IMR-90 (cell line): Measurements from ENCODE around the gene TPI1. TPM values are rescaled to one million over a fixed set of nuclear protein-coding genes. Genes with fewer than 3 reads are reported as not detected.

Source experiments
- ATAC-seq: fragments of 200-7000 bp; cut with Tn5 transposase; 2 replicates; pipeline ENCODE4 v1.9.1; 2020; ENCODE audit warnings: low read depth, mild to moderate bottlenecking, moderate library complexity
- BruUV-seq: library from RNA; stranded (reverse); fragments of 400-500 nt; replicated peaks from 2 replicates; lab custom pipeline; 2021; lab: Mats Ljungman, UMichigan
- CTCF ChIA-PET: fragments of 300-600 bp; formaldehyde crosslinking; extraction: SDS; loops from one replicate; lab custom pipeline; 2021; ENCODE audit warnings: antibody characterized with exemption; lab: Yijun Ruan, JAX
- POLR2A ChIA-PET: fragments of 300-600 bp; sonication (Branson Sonifier 250); formaldehyde crosslinking; loops from one replicate; lab custom pipeline; 2022; ENCODE audit warnings: antibody characterized with exemption; ENCODE audit not compliant: unreplicated experiment; lab: Charles Lee
- DNase-seq: peaks from one replicate; pipeline ENCODE4 v3.0.0; 2013
- H2AFZ ChIP-seq: replicated peaks from 2 replicates; pipeline ENCODE3; 2013; ENCODE audit warnings: low read length, mild to moderate bottlenecking; ENCODE audit not compliant: poor library complexity
- H2AK5ac ChIP-seq: 2 replicates; pipeline ENCODE4 v1.6.1; 2013; ENCODE audit warnings: low read depth, low read length, inconsistent platforms
- H2AK9ac ChIP-seq: replicated peaks from 2 replicates; pipeline ENCODE3; 2013; ENCODE audit warnings: mild to moderate bottlenecking, low read depth, low read length, moderate library complexity; ENCODE audit not compliant: poor library complexity
- H2BK120ac ChIP-seq: 2 replicates; pipeline ENCODE4 v1.6.1; 2013; ENCODE audit warnings: low read depth, low read length, inconsistent platforms
- H2BK15ac ChIP-seq: 3 replicates; pipeline ENCODE4 v1.6.1; 2013; ENCODE audit warnings: low read depth, low read length, inconsistent platforms
- H2BK20ac ChIP-seq: 2 replicates; pipeline ENCODE4 v1.6.1; 2013; ENCODE audit warnings: low read depth, mild to moderate bottlenecking, inconsistent platforms, low read length, moderate library complexity
- H2BK5ac ChIP-seq: 2 replicates; pipeline ENCODE4 v1.6.1; 2013; ENCODE audit warnings: mild to moderate bottlenecking, low read depth, low read length, inconsistent platforms; ENCODE audit not compliant: poor library complexity, severe bottlenecking
- H3K14ac ChIP-seq: replicated peaks from 2 replicates; pipeline ENCODE4 v1.6.1; 2013; ENCODE audit warnings: low read depth, low read length, inconsistent platforms
- H3K18ac ChIP-seq: 2 replicates; pipeline ENCODE4 v1.6.1; 2013; ENCODE audit warnings: low read depth, low read length, control low read depth
- H3K23ac ChIP-seq: 2 replicates; pipeline ENCODE4 v1.6.1; 2013; ENCODE audit warnings: low read depth, low read length, inconsistent platforms
- H3K27ac ChIP-seq: 2 replicates; pipeline ENCODE4 v1.5.1; 2013; ENCODE audit warnings: mild to moderate bottlenecking, control low read depth, low read length; ENCODE audit not compliant: insufficient read depth
- H3K27me3 ChIP-seq: 2 replicates; pipeline ENCODE4 v1.6.1; 2013; ENCODE audit warnings: low read length; ENCODE audit not compliant: control insufficient read depth, insufficient read depth
- H3K36me3 ChIP-seq: 2 replicates; pipeline ENCODE4 v1.6.1; 2013; ENCODE audit warnings: low read length, mixed read lengths; ENCODE audit not compliant: control insufficient read depth, insufficient read depth
- H3K4ac ChIP-seq: 2 replicates; pipeline ENCODE4 v1.6.1; 2013; ENCODE audit warnings: low read depth, low read length, inconsistent platforms
- H3K4me1 ChIP-seq: 2 replicates; pipeline ENCODE4 v1.6.1; 2013; ENCODE audit warnings: low read length, mixed read lengths; ENCODE audit not compliant: control insufficient read depth, insufficient read depth
- H3K4me2 ChIP-seq: 2 replicates; pipeline ENCODE4 v1.6.1; 2013; ENCODE audit warnings: low read depth, mild to moderate bottlenecking, control low read depth, low read length, moderate library complexity
- H3K4me3 ChIP-seq: 2 replicates; pipeline ENCODE4 v1.5.1; 2013; ENCODE audit warnings: low read depth, mild to moderate bottlenecking, control low read depth, low read length, moderate library complexity; ENCODE audit not compliant: insufficient read depth
- H3K56ac ChIP-seq: 2 replicates; pipeline ENCODE4 v1.6.1; 2013; ENCODE audit warnings: low read length, inconsistent platforms; ENCODE audit not compliant: insufficient read depth; ENCODE audit errors: extremely low read depth
- H3K79me1 ChIP-seq, 2 experiments: 2 replicates each; pipeline ENCODE4 v1.6.1; 2013; ENCODE audit warnings: low read length in 2 of 2, inconsistent platforms in 1 of 2, low read depth in 1 of 2
- H3K9ac ChIP-seq: 2 replicates; pipeline ENCODE4 v1.6.1; 2013; ENCODE audit warnings: low read depth, low read length, control low read depth
- H3K9me1 ChIP-seq: 2 replicates; pipeline ENCODE4 v1.6.1; 2013; ENCODE audit warnings: low read length, inconsistent platforms; ENCODE audit not compliant: insufficient read depth
- H3K9me3 ChIP-seq: 2 replicates; pipeline ENCODE4 v1.6.1; 2013; ENCODE audit warnings: low read length; ENCODE audit not compliant: control insufficient read depth, insufficient read depth
- H4K20me1 ChIP-seq: 2 replicates; pipeline ENCODE4 v1.6.1; 2013; ENCODE audit warnings: low read length, inconsistent platforms; ENCODE audit not compliant: insufficient read depth
- H4K5ac ChIP-seq: 2 replicates; pipeline ENCODE4 v1.6.1; 2013; ENCODE audit warnings: mild to moderate bottlenecking, low read depth, low read length, control low read depth
- H4K8ac ChIP-seq, 2 experiments: 2 replicates each; pipeline ENCODE4 v1.6.1; 2013; ENCODE audit warnings: low read depth in 2 of 2, low read length in 2 of 2, control low read depth in 1 of 2, inconsistent platforms in 1 of 2
- H4K91ac ChIP-seq: 2 replicates; pipeline ENCODE4 v1.6.1; 2013; ENCODE audit warnings: low read depth, low read length, inconsistent platforms; ENCODE audit not compliant: insufficient read depth
- BHLHE40 ChIP-seq: fragments of 150-350 bp; IDR thresholded peaks from 2 replicates; pipeline ENCODE4 v1.6.1; 2016; ENCODE audit warnings: mild to moderate bottlenecking, low read depth, low read length
- CEBPB ChIP-seq: IDR thresholded peaks from 2 replicates; pipeline ENCODE4 v1.6.1; 2012; ENCODE audit warnings: low read depth, low read length, improper control_type of control experiment
- CHD1 ChIP-seq: IDR thresholded peaks from 2 replicates; pipeline ENCODE4 v1.6.1; 2012; ENCODE audit warnings: low read depth, low read length, improper control_type of control experiment
- CTCF ChIP-seq: conservative IDR thresholded peaks from 2 replicates; pipeline ENCODE4 v1.5.1; 2012; ENCODE audit warnings: mild to moderate bottlenecking, low read depth, low read length, improper control_type of control experiment
- MAFK ChIP-seq: IDR thresholded peaks from 2 replicates; pipeline ENCODE4 v1.6.1; 2012; ENCODE audit warnings: low read depth, low read length, improper control_type of control experiment
- MAZ ChIP-seq: IDR thresholded peaks from 2 replicates; pipeline ENCODE4 v1.6.1; 2012; ENCODE audit warnings: low read depth, mild to moderate bottlenecking, low read length, improper control_type of control experiment, moderate library complexity, borderline replicate concordance
- MXI1 ChIP-seq: IDR thresholded peaks from 2 replicates; pipeline ENCODE4 v1.6.1; 2012; ENCODE audit warnings: low read depth, mild to moderate bottlenecking, low read length, moderate library complexity, borderline replicate concordance
- NFE2L2 ChIP-seq: fragments of 150-350 bp; IDR thresholded peaks from 2 replicates; pipeline ENCODE4 v1.6.1; 2016; ENCODE audit warnings: low read depth, mild to moderate bottlenecking, low read length
- RAD21 ChIP-seq: IDR thresholded peaks from 2 replicates; pipeline ENCODE4 v1.6.1; 2012; ENCODE audit warnings: low read length, improper control_type of control experiment
- RCOR1 ChIP-seq: IDR thresholded peaks from 2 replicates; pipeline ENCODE4 v1.6.1; 2012; ENCODE audit warnings: mild to moderate bottlenecking, low read length, improper control_type of control experiment; ENCODE audit not compliant: insufficient replicate concordance
- RFX5 ChIP-seq: IDR thresholded peaks from 2 replicates; pipeline ENCODE4 v1.8.0; 2012; ENCODE audit warnings: low read depth, mild to moderate bottlenecking, low read length, moderate library complexity
- SMC3 ChIP-seq: fragments of 150-350 bp; IDR thresholded peaks from 2 replicates; pipeline ENCODE4 v1.6.1; 2016; ENCODE audit warnings: low read depth, mild to moderate bottlenecking, antibody characterized with exemption, low read length, moderate library complexity
- WGBS, 2 experiments: methylation state at CpG; one replicate each; pipeline versions ENCODE4 v1.1.5 to v1.1.7; 2013; ENCODE audit warnings: missing lambda C conversion rate in 2 of 2; ENCODE audit not compliant: insufficient read length in 1 of 2; ENCODE audit errors: extremely low coverage in 2 of 2; 5-methylcytosine and 5-hydroxymethylcytosine counted together
- dilution Hi-C: fragments of 300-500 bp; cut with HindIII; formaldehyde crosslinking; loops from one replicate; pipeline ENCODE4 v1.14.3; 2018; ENCODE audit warnings: low sequenced_read_pairs; ENCODE audit not compliant: unreplicated experiment
- in situ Hi-C: fragments of 300-500 bp; cut with MboI; formaldehyde crosslinking; loops from 3 replicates; pipeline ENCODE4 v1.14.3; 2019; ENCODE audit warnings: low sequenced_read_pairs, inconsistent platforms, mixed read lengths
- intact Hi-C: fragments of 100-400 bp; cut with micrococcal nuclease; formaldehyde crosslinking; loops from 2 replicates; pipeline ENCODE4 v1.10.0; 2022
- polyA plus RNA-seq, 3 experiments: library from polyadenylated mRNA; depleted of rRNA; stranded (reverse); fragments of >200 nt; gene quantifications; 2 replicates each; pipeline ENCODE4 v1.2.3, GENCODE V29; 2012; ENCODE audit warnings: low replicate concordance in 1 of 3
- total RNA-seq: library from RNA; depleted of rRNA; stranded (reverse); fragments of >200 nt; gene quantifications from 2 replicates; pipeline ENCODE4 v1.2.3, GENCODE V29; 2012

The TPI1 gene
- total and polyA plus RNA-seq, 2 of the 4 experiments (the other 2 are of a cell fraction) = 1,995 to 2,176 TPM

- H3K4me2 ChIP-seq = no peak overlapping the region
- in situ Hi-C loops (no loop called here), dilution Hi-C loops (no loop called here), intact Hi-C loops (no loop called here)
- no peak overlapping the region for H3K56ac ChIP-seq
- H3K4me3 ChIP-seq = no peak overlapping the region
- H2BK20ac ChIP-seq = no peak overlapping the region
- ChIA-PET POLR2A (interaction anchor here (1.1 kb wide), 1 partner anchor 11 kb away, joined by 3 read pairs; no protein-coding TSS in a partner anchor), CTCF (interaction anchor here (1.3 kb wide), 1 partner anchor 11 kb away, joined by 3 read pairs; no protein-coding TSS in a partner anchor)
- no peak overlapping the region for H3K18ac ChIP-seq
- ATAC-seq (no peak), DNase-seq (no peak)
- no peak overlapping the region for H4K8ac ChIP-seq
- no peak overlapping the region for H2BK15ac ChIP-seq
- no peak overlapping the region for H2BK5ac ChIP-seq
- H2AFZ ChIP-seq = no peak overlapping the region
- H3K79me1 ChIP-seq = peaks cover 3 to 7% of the 10 kb centered on the region in 2 experiments; a peak in 3 of 4 replicates
- no peak overlapping the region for H3K27ac ChIP-seq
- no peaks in the 10 kb centered on the region; the same call in 1 of the 2 replicates for H4K20me1 ChIP-seq
- BruUV-seq = no TSS peak
- H4K91ac ChIP-seq = no peak overlapping the region
- no peak overlapping the region for H2AK9ac ChIP-seq
- H3K23ac ChIP-seq = no peak overlapping the region
- no peaks in the 10 kb centered on the region for H3K9me3 ChIP-seq
- no peak overlapping the region for H2BK120ac ChIP-seq
- H3K14ac ChIP-seq = no peak overlapping the region
- H2AK5ac ChIP-seq = no peak overlapping the region
- no peak overlapping the region for H4K5ac ChIP-seq
- H3K9me1 ChIP-seq = no peaks in the 10 kb centered on the region
- H3K4me1 ChIP-seq = no peaks in the 10 kb centered on the region
- no CpG with 5 or more reads among the region's 4 CpGs for WGBS, 2 experiments
- H3K36me3 ChIP-seq = peaks cover 76% of the 10 kb centered on the region
- TF ChIP-seq NFE2L2 (no peak), MXI1 (no peak), RCOR1 (no peak), MAZ (no peak), MAFK (no peak), BHLHE40 (no peak), RAD21 (no peak), CHD1 (no peak), CEBPB (no peak), SMC3 (no peak), CTCF (no peak), RFX5 (no peak)
- no peak overlapping the region for H3K4ac ChIP-seq
- H3K9ac ChIP-seq = no peak overlapping the region
- H3K27me3 ChIP-seq = no peaks in the 10 kb centered on the region
Observed at GRCh38 chr12:6842075-6842474, 25.3 kb upstream of the TPI1 start.
